ENCODE data around the gene TTC34.
"Not testable (repeated sequence)": the region's sequence is repeated elsewhere in the genome, so short reads cannot be mapped to it uniquely, and the experiment has no call there.

- not testable (repeated sequence) for TF ChIP-seq CTCF, POLR2A (IDR thresholded peaks at IDR 0.05)
These were observed 2.5 kb downstream of the TTC34 start for GRCh38 chr1:2798958-2799357.
